SK-N-SH (cell line): Measurements from ENCODE around the gene PPM1E. TPM values are rescaled to one million over a fixed set of nuclear protein-coding genes. Genes with fewer than 3 reads are reported as not detected.

Experiments
- CTCF ChIA-PET: fragments of 300-600, 350-600 bp; formaldehyde crosslinking; extraction: SDS; loops from one replicate; lab custom pipeline; 2021; lab: Yijun Ruan, JAX
- POLR2A ChIA-PET: fragments of 350-600 bp; sonication (Branson Sonifier 250); formaldehyde crosslinking; extraction: SDS; loops from one replicate; lab custom pipeline; 2020; ENCODE audit warnings: antibody characterized with exemption, inconsistent platforms; lab: Yijun Ruan, JAX
- DNase-seq: peaks from one replicate; pipeline ENCODE4 v3.0.0; 2012
- H2AFZ ChIP-seq: fragments of 200-600 bp; sonication (generic); 2 replicates; pipeline ENCODE4 v1.8.1; 2016; ENCODE audit warnings: antibody characterized with exemption, mild to moderate bottlenecking, low read depth
- H3F3A ChIP-seq: fragments of 200-600 bp; sonication (generic); replicated peaks from 2 replicates; pipeline ENCODE3; 2016; ENCODE audit warnings: antibody characterized with exemption, mild to moderate bottlenecking; ENCODE audit not compliant: insufficient read depth
- H3K27ac ChIP-seq, 2 experiments: fragments of 200-500 bp in 1 of 2; fragments of 200-600 bp in 1 of 2; sonication (Bioruptor generic) in 1 of 2; sonication (generic), shearing (Covaris generic) in 1 of 2; 2 replicates each; pipeline versions ENCODE4 v1.5.1 to v1.6.1; 2014 to 2016; ENCODE audit warnings: low read depth in 2 of 2, inconsistent platforms in 1 of 2, low read length in 1 of 2, mild to moderate bottlenecking in 1 of 2, mixed read lengths in 1 of 2
- H3K27me3 ChIP-seq: fragments of 200-600 bp; sonication (generic), shearing (Covaris generic); 2 replicates; pipeline ENCODE4 v1.6.1; 2016; ENCODE audit warnings: mixed run types; ENCODE audit not compliant: insufficient read depth
- H3K36me3 ChIP-seq, 2 experiments: fragments of 200-500 bp in 1 of 2; fragments of 200-600 bp in 1 of 2; sonication (Bioruptor generic) in 1 of 2; sonication (generic) in 1 of 2; replicated peaks in 1 of 2; 2 replicates each; pipeline versions ENCODE3 to v1.5.1; 2014 to 2016; ENCODE audit warnings: low read length in 1 of 2, mild to moderate bottlenecking in 1 of 2; ENCODE audit not compliant: insufficient read depth in 2 of 2, control insufficient read depth in 1 of 2
- H3K4me1 ChIP-seq, 2 experiments: fragments of 200-500 bp in 1 of 2; fragments of 200-600 bp in 1 of 2; sonication (Bioruptor generic) in 1 of 2; sonication (generic), shearing (Covaris generic) in 1 of 2; 2 replicates each; pipeline versions ENCODE4 v1.5.1 to v1.6.1; 2014 to 2016; ENCODE audit warnings: low read depth in 1 of 2, low read length in 1 of 2, mixed run types in 1 of 2; ENCODE audit not compliant: insufficient read depth in 2 of 2, control insufficient read depth in 1 of 2
- H3K4me2 ChIP-seq: fragments of 200-600 bp; sonication (generic), shearing (Covaris generic); 2 replicates; pipeline ENCODE4 v1.6.1; 2017; ENCODE audit warnings: mixed run types
- H3K4me3 ChIP-seq, 2 experiments: fragments of 200-500 bp in 1 of 2; fragments of 200-600 bp in 1 of 2; sonication (Bioruptor generic) in 1 of 2; sonication (generic), shearing (Covaris generic) in 1 of 2; 2 replicates each; pipeline versions ENCODE4 v1.5.1 to v1.8.1; 2014 to 2016; ENCODE audit warnings: low read depth in 2 of 2, inconsistent platforms in 1 of 2, low read length in 1 of 2, mild to moderate bottlenecking in 1 of 2, mixed read lengths in 1 of 2, moderate library complexity in 1 of 2
- H3K79me2 ChIP-seq: fragments of 200-600 bp; sonication (generic); 2 replicates; pipeline ENCODE4 v1.8.1; 2017; ENCODE audit warnings: mild to moderate bottlenecking; ENCODE audit not compliant: insufficient read depth
- H3K9ac ChIP-seq: fragments of 200-600 bp; sonication (generic); 2 replicates; pipeline ENCODE4 v1.6.1; 2017; ENCODE audit warnings: mixed run types
- H3K9me2 ChIP-seq: fragments of 200-600 bp; sonication (generic); 2 replicates; pipeline ENCODE4 v1.6.1; 2017; ENCODE audit warnings: mixed run types
- H3K9me3 ChIP-seq: fragments of 200-600 bp; sonication (generic); 2 replicates; pipeline ENCODE4 v1.6.1; 2017; ENCODE audit warnings: mixed run types, mild to moderate bottlenecking, moderate library complexity
- H4K20me1 ChIP-seq: fragments of 200-600 bp; sonication (generic); 2 replicates; pipeline ENCODE4 v1.6.1; 2017; ENCODE audit warnings: mild to moderate bottlenecking, mixed run types; ENCODE audit not compliant: insufficient read depth
- CTCF ChIP-seq: fragments of 200-600 bp; sonication (generic); IDR thresholded peaks from 2 replicates; pipeline ENCODE4 v1.6.1; 2017; ENCODE audit warnings: antibody characterized with exemption, mild to moderate bottlenecking, moderate library complexity
- ELF1 ChIP-seq: IDR thresholded peaks from 2 replicates; pipeline ENCODE4 v1.4.0; 2012
- EP300 ChIP-seq, 2 experiments: IDR thresholded peaks; 2 replicates each; pipeline versions ENCODE4 v1.4.0 to v1.6.1; 2012; ENCODE audit warnings: borderline replicate concordance in 1 of 2, low read depth in 1 of 2, low read length in 1 of 2
- EZH2phosphoT487 ChIP-seq: fragments of 200-600 bp; sonication (generic); IDR thresholded peaks from 2 replicates; pipeline ENCODE4 v1.6.1; 2017; ENCODE audit warnings: low read depth, mixed run types, mild to moderate bottlenecking, antibody characterized with exemption, moderate library complexity, borderline replicate concordance
- FOSL2 ChIP-seq: IDR thresholded peaks from 2 replicates; pipeline ENCODE4 v1.4.0; 2012; ENCODE audit warnings: low read depth, mild to moderate bottlenecking, moderate library complexity, borderline replicate concordance
- FOXJ3 ChIP-seq: sonication (generic); formaldehyde crosslinking; IDR thresholded peaks from 2 replicates; pipeline ENCODE4 v1.5.1; 2020; ENCODE audit warnings: mild to moderate bottlenecking, missing genetic modification reagents
- GATA2 ChIP-seq: sonication (generic); formaldehyde crosslinking; IDR thresholded peaks from 2 replicates; pipeline ENCODE4 v1.5.0; 2020; ENCODE audit warnings: mild to moderate bottlenecking, missing genetic modification reagents
- MAX ChIP-seq: IDR thresholded peaks from 2 replicates; pipeline ENCODE4 v1.4.0; 2012; ENCODE audit warnings: low read depth
- MEF2A ChIP-seq: IDR thresholded peaks from 2 replicates; pipeline ENCODE4 v1.4.0; 2012; ENCODE audit warnings: low read depth, borderline replicate concordance
- RAD21 ChIP-seq: IDR thresholded peaks from 2 replicates; pipeline ENCODE4 v1.6.1; 2012; ENCODE audit warnings: mild to moderate bottlenecking, low read length
- RFX5 ChIP-seq: IDR thresholded peaks from 2 replicates; pipeline ENCODE4 v1.6.1; 2012; ENCODE audit warnings: mild to moderate bottlenecking, improper control_type of control experiment, low read length
- SMC3 ChIP-seq: IDR thresholded peaks from 2 replicates; pipeline ENCODE4 v1.6.1; 2012; ENCODE audit warnings: low read depth, low read length, improper control_type of control experiment
- TAF1 ChIP-seq: IDR thresholded peaks from 2 replicates; pipeline ENCODE4 v1.6.1; 2012; ENCODE audit warnings: low read depth, mild to moderate bottlenecking, low read length, moderate library complexity, borderline replicate concordance
- TCF12 ChIP-seq: IDR thresholded peaks from 2 replicates; pipeline ENCODE4 v1.4.0; 2012
- YY1 ChIP-seq: IDR thresholded peaks from 2 replicates; pipeline ENCODE4 v1.4.0; 2012; ENCODE audit warnings: low read depth, mild to moderate bottlenecking
- WGBS: methylation state at CpG from one replicate; pipeline ENCODE4 v1.1.6; 2017; ENCODE audit warnings: low lambda C conversion rate; 5-methylcytosine and 5-hydroxymethylcytosine counted together
- polyA plus RNA-seq, 3 experiments: library from polyadenylated mRNA; depleted of rRNA; stranded (reverse); fragments of >200 nt; gene quantifications; 2 replicates each; pipeline ENCODE4 v1.2.3, GENCODE V29; 2012
- TF ChIP-seq, protein P1 (sequence below): IDR thresholded peaks from 2 replicates; pipeline ENCODE4 v1.6.1; 2012; ENCODE audit warnings: mild to moderate bottlenecking, low read depth, low read length, moderate library complexity
- TF ChIP-seq, protein P2 (sequence below): IDR thresholded peaks from 2 replicates; pipeline ENCODE4 v1.4.0; 2012; ENCODE audit warnings: low read depth, borderline replicate concordance

Gene PPM1E
- polyA plus RNA-seq, 1 of the 3 experiments (the other 2 are of a cell fraction): 0.08 TPM

DNA sequence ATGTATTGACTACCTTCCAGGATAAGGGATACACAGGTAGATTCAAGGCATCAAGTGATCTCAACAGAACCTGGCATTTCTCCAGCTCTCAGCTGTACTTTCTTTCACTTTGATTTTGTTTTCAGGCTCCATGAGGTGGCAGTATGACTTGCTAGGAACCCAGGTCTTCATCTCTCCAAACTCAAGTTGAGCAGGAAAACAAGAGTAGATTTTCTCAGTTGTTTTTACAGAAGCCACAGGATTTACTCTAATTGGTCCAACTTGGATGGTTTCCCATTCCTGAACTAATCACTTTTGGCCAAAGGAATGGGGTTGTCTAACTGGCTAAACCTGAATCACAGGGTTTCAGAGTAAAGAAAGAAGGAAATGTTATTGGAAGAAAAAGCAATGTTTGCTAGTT lies 204.4 kb downstream of the PPM1E start:
- H3K4me3 ChIP-seq: no peak overlapping the region
- no peak overlapping the region for H2AFZ ChIP-seq
- H3F3A ChIP-seq: peaks cover 18% of the 10 kb centered on the region
- H3K27ac ChIP-seq: no peak overlapping the region
- H3K27me3 ChIP-seq: no peaks in the 10 kb centered on the region
- H3K9me2 ChIP-seq: no peaks in the 10 kb centered on the region
- H3K79me2 ChIP-seq: no peaks in the 10 kb centered on the region
- H3K4me1 ChIP-seq: peaks cover 0 to 7% of the 10 kb centered on the region in 2 experiments; a peak in 1 of 4 replicates
- DNase-seq: no peak
- H4K20me1 ChIP-seq: no peaks in the 10 kb centered on the region; the same call in 1 of the 2 replicates
- no peak overlapping the region for H3K4me2 ChIP-seq
- H3K36me3 ChIP-seq: no peaks in the 10 kb centered on the region
- H3K9ac ChIP-seq: no peak overlapping the region
- H3K9me3 ChIP-seq: no peaks in the 10 kb centered on the region
- TF ChIP-seq, protein P1, sequence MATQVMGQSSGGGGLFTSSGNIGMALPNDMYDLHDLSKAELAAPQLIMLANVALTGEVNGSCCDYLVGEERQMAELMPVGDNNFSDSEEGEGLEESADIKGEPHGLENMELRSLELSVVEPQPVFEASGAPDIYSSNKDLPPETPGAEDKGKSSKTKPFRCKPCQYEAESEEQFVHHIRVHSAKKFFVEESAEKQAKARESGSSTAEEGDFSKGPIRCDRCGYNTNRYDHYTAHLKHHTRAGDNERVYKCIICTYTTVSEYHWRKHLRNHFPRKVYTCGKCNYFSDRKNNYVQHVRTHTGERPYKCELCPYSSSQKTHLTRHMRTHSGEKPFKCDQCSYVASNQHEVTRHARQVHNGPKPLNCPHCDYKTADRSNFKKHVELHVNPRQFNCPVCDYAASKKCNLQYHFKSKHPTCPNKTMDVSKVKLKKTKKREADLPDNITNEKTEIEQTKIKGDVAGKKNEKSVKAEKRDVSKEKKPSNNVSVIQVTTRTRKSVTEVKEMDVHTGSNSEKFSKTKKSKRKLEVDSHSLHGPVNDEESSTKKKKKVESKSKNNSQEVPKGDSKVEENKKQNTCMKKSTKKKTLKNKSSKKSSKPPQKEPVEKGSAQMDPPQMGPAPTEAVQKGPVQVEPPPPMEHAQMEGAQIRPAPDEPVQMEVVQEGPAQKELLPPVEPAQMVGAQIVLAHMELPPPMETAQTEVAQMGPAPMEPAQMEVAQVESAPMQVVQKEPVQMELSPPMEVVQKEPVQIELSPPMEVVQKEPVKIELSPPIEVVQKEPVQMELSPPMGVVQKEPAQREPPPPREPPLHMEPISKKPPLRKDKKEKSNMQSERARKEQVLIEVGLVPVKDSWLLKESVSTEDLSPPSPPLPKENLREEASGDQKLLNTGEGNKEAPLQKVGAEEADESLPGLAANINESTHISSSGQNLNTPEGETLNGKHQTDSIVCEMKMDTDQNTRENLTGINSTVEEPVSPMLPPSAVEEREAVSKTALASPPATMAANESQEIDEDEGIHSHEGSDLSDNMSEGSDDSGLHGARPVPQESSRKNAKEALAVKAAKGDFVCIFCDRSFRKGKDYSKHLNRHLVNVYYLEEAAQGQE: no peak
- TF ChIP-seq SMC3: peak; percentile 25; the same call in 1 of the 2 replicates
- TF ChIP-seq CTCF: peak; percentile 47
- no peak for TF ChIP-seq MAX
- TF ChIP-seq RAD21: peak; percentile 18; the same call in 1 of the 2 replicates
- TF ChIP-seq TCF12: no peak
- no peak for TF ChIP-seq FOSL2
- TF ChIP-seq YY1: no peak
- no peak for TF ChIP-seq ELF1
- POLR2A ChIA-PET: no interaction called here
- CTCF ChIA-PET: interaction anchor here (1.0 kb wide), 1 partner anchor 20 kb away, joined by 3 read pairs; no protein-coding TSS in a partner anchor

DNA sequence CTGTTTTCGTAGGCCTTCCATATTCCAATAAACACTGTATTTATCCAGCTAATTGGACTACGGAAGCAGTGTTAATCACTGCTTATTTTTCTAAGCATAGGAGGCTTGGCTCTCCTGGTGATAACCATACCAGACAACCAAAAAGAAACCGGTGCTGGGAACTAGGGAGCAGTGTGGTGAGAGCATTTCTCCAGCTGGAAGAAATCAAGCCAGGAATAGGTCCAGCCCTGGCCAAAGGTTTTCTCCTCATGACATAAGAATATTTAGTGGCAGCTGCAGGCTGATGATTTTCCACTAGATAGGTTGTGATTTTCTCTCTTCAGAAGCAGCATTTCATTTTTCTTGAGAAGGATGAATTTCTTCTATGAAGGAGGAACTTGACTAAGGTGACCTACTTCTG lies 209.6 kb downstream of the PPM1E start:
- Histone ChIP-seq H3K4me3 (no peak overlapping the region), H4K20me1 (no peaks in the 10 kb centered on the region), H3F3A (no peaks in the 10 kb centered on the region), H2AFZ (no peak overlapping the region), H3K36me3 (no peaks in the 10 kb centered on the region), H3K9ac (no peak overlapping the region), H3K9me3 (no peaks in the 10 kb centered on the region), H3K27ac (no peak overlapping the region), H3K9me2 (no peaks in the 10 kb centered on the region), H3K79me2 (no peaks in the 10 kb centered on the region), H3K4me2 (no peak overlapping the region), H3K4me1 (peaks cover 0 to 10% of the 10 kb centered on the region in 2 experiments; a peak in 2 of 4 replicates), H3K27me3 (no peaks in the 10 kb centered on the region)
- ChIA-PET POLR2A (no interaction called here), CTCF (interaction anchor here (1.6 kb wide), 1 partner anchor 248 kb away, joined by 4 read pairs; no protein-coding TSS in a partner anchor)
- no peak for DNase-seq
- 90% methylated on average over 3 of the region's 3 CpGs for WGBS
- no peak for TF ChIP-seq MAX
- no peak for TF ChIP-seq TAF1
- TF ChIP-seq, protein P2, sequence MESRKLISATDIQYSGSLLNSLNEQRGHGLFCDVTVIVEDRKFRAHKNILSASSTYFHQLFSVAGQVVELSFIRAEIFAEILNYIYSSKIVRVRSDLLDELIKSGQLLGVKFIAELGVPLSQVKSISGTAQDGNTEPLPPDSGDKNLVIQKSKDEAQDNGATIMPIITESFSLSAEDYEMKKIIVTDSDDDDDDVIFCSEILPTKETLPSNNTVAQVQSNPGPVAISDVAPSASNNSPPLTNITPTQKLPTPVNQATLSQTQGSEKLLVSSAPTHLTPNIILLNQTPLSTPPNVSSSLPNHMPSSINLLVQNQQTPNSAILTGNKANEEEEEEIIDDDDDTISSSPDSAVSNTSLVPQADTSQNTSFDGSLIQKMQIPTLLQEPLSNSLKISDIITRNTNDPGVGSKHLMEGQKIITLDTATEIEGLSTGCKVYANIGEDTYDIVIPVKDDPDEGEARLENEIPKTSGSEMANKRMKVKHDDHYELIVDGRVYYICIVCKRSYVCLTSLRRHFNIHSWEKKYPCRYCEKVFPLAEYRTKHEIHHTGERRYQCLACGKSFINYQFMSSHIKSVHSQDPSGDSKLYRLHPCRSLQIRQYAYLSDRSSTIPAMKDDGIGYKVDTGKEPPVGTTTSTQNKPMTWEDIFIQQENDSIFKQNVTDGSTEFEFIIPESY: no peak
- TF ChIP-seq MEF2A: no peak
- TF ChIP-seq FOXJ3 (CRISPR knock-in tag): no peak
- TF ChIP-seq EZH2phosphoT487: no peak
- TF ChIP-seq EP300 (IDR thresholded peaks at IDR 0.05; ENCODE audit: borderline replicate concordance in 1 of 2, low read depth in 1 of 2, low read length in 1 of 2): no peak
- no peak for TF ChIP-seq RFX5
- TF ChIP-seq CTCF: no peak
- no peak for TF ChIP-seq GATA2 (CRISPR knock-in tag)
